Mucosa of descending colon (tissue), 3 donors: Measurements from ENCODE around the gene HSPB3. TPM values are rescaled to one million over a fixed set of nuclear protein-coding genes. Genes with fewer than 3 reads are reported as not detected.

ENCODE experiments used
- ATAC-seq: fragments of 200-7000 bp; cut with Tn5 transposase; one replicate; pipeline ENCODE4 v1.9.1; 2020; ENCODE audit warnings: mild to moderate bottlenecking, moderate library complexity
- DNase-seq, 3 donors: peaks; one replicate each; pipeline ENCODE4 v3.0.0-alpha.2; 2020
- H3K36me3 ChIP-seq: fragments of 200-600 bp; one replicate; pipeline ENCODE4 v1.8.0; 2021; ENCODE audit warnings: low read depth, mild to moderate bottlenecking
- H3K4me1 ChIP-seq: fragments of 200-600 bp; one replicate; pipeline ENCODE4 v1.8.0; 2021; ENCODE audit warnings: low read depth, mild to moderate bottlenecking
- H3K4me3 ChIP-seq: fragments of 200-600 bp; one replicate; pipeline ENCODE4 v1.8.0; 2021; ENCODE audit warnings: mild to moderate bottlenecking
- H3K9me3 ChIP-seq: fragments of 200-600 bp; one replicate; pipeline ENCODE4 v1.8.0; 2021; ENCODE audit warnings: mild to moderate bottlenecking
- intact Hi-C, 2 donors: fragments of 100-400 bp; cut with DNase I in 1 of 2; cut with micrococcal nuclease in 1 of 2; formaldehyde crosslinking; loops; one replicate each; pipeline versions ENCODE4 v1.11.0 to v1.11.1; 2022; cut with DNase I, micrococcal nuclease
- total RNA-seq, 3 donors: library from RNA; stranded (reverse); fragmentation: NEBNext Ultra II Directional in 2 of 3; extraction: Animal tissue kit (Norgen Biotek cat#: 25700) in 2 of 3; gene quantifications; one replicate each; pipeline versions ENCODE4 v1.2.1 to v1.2.4, GENCODE V29; 2021 to 2023
- TF ChIP-seq, protein P1 (sequence below): fragments of 200-600 bp; IDR thresholded peaks from one replicate; pipeline ENCODE4 v1.8.0; 2022; ENCODE audit warnings: antibody characterized with exemption, mild to moderate bottlenecking
- donor health status: DM: no; HTN: no; CAD: no; lungs with moderate emphysema.
- donor health status: DM: no; HTN: no; CAD: no.
- donor health status: DM: no; HTN: yes; CAD: no.

HSPB3 gene
- total RNA-seq, 3 donors from 2014 or later, result 0.78 to 4.6 (median 1.5) TPM

DNA sequence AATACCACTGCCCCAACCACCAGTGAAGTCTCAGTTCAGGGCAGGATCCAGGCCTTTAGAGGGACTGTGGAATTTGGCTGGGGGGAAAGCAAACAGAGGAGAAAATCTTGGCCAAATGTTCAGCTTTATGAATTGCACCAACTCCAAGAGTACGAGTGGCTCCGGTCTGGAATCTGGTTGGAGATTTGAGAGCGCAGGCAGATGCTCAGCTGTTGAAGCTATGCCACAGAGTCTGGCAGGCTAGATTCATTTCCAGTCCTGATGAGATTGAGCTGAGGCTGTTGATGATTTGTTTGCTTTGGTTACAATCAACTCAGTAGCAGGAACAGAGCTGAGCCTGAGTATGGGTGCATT lies 9.1 kb upstream of the HSPB3 start:
- H3K4me3 ChIP-seq, result no peak overlapping the region
- no peak for DNase-seq
- intact Hi-C loops, result no loop called here
- TF ChIP-seq, protein P1, sequence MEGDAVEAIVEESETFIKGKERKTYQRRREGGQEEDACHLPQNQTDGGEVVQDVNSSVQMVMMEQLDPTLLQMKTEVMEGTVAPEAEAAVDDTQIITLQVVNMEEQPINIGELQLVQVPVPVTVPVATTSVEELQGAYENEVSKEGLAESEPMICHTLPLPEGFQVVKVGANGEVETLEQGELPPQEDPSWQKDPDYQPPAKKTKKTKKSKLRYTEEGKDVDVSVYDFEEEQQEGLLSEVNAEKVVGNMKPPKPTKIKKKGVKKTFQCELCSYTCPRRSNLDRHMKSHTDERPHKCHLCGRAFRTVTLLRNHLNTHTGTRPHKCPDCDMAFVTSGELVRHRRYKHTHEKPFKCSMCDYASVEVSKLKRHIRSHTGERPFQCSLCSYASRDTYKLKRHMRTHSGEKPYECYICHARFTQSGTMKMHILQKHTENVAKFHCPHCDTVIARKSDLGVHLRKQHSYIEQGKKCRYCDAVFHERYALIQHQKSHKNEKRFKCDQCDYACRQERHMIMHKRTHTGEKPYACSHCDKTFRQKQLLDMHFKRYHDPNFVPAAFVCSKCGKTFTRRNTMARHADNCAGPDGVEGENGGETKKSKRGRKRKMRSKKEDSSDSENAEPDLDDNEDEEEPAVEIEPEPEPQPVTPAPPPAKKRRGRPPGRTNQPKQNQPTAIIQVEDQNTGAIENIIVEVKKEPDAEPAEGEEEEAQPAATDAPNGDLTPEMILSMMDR, result no peak
- H3K4me1 ChIP-seq, result no peaks in the 10 kb centered on the region
- H3K36me3 ChIP-seq, result no peaks in the 10 kb centered on the region
- H3K9me3 ChIP-seq, result no peaks in the 10 kb centered on the region
- ATAC-seq, result peak; percentile 58

DNA sequence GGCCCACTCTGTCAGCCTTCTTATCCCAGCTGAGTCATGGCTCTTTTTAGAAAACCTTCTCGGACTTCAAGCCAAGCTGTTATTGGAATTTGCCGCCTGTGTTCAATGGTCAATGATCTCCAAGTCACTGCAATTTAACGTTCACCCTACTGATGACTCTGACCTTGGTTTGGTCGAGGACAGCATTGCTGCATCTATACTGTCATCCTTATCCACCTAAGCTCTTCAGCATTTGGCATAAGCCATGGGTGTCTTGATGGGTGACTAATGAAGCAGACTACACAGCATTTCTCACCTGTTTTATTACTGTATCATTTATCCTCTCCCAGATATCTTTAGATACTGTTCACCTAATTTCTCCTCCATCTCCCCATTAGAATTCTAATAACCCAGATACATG lies 5.6 kb upstream of the HSPB3 start:
- Histone ChIP-seq H3K4me1 (no peaks in the 10 kb centered on the region), H3K4me3 (no peak overlapping the region), H3K36me3 (no peaks in the 10 kb centered on the region), H3K9me3 (no peaks in the 10 kb centered on the region)
- DNase-seq, result no peak
- TF ChIP-seq, protein P1, result no peak
- intact Hi-C loops, result no loop called here
- no peak for ATAC-seq

DNA sequence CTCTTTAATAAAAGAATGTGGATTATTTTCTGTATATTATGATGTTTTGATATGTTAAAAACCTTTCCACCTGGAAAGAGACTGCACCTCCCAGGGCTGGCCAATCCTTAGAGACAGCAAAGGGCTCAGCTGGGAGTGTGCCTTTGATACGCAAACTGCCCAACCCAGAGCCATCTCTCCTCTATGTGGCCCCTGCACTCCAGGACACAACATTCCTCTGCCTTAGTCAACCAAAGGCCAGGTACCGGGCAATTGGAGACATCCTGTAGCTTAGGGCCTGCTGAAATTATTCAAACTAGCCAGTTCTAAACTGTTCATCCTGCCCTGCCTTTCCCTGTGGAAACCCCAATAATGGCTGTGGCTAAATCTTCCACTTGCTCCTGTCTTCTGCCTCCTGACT lies 5.0 kb upstream of the HSPB3 start:
- intact Hi-C loops, result no loop called here
- DNase-seq (no peak), ATAC-seq (no peak)
- TF ChIP-seq, protein P1, result no peak
- Histone ChIP-seq H3K36me3 (no peaks in the 10 kb centered on the region), H3K9me3 (no peaks in the 10 kb centered on the region), H3K4me1 (no peaks in the 10 kb centered on the region), H3K4me3 (no peak overlapping the region)

DNA sequence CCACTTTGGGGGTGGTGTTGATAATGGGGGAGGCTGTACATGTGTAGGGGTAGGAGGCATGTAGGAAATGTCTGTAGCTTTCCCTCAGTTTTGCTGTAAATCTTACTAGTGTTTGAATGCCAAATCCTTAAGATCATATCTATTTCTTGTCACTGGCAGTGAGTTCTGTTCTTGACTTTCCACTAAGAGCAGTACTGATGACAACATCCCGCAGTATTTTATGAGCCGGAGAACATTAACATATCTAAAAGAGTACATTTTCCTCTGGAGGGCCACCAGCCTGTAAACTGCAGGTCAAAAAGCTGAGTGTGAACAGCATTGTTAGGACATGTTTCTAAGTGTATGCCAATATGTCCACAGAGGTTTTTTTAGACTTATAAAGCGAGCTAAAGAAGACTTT lies 2.5 kb upstream of the HSPB3 start:
- no peaks in the 10 kb centered on the region for H3K4me1 ChIP-seq
- TF ChIP-seq, protein P1, result no peak
- no peaks in the 10 kb centered on the region for H3K36me3 ChIP-seq
- H3K4me3 ChIP-seq, result no peak overlapping the region
- intact Hi-C loops, result no loop called here
- no peak for ATAC-seq
- H3K9me3 ChIP-seq, result no peaks in the 10 kb centered on the region
- DNase-seq, result no peak

DNA sequence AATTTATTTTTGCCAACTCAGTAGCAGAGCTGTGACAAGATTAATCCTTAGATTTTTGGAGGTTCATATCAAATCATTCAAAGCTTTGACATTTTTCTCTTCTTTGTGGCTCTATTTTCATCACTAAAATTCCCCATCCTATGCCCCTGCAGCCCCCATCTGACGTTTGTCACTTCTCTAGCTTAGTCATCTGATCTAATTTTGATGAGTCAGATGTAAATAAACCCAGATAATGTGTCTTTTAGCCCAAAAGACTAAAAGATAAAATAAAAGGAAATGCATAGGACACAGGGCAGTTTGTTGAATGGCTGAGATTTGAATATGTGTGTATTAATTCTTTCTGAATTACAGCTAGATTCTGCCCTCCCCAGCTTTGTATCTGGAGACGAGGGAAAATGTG lies 897 bp upstream of the HSPB3 start:
- intact Hi-C loops, result no loop called here
- H3K36me3 ChIP-seq, result no peaks in the 10 kb centered on the region
- no peaks in the 10 kb centered on the region for H3K4me1 ChIP-seq
- H3K9me3 ChIP-seq, result no peaks in the 10 kb centered on the region
- TF ChIP-seq, protein P1, result no peak
- ATAC-seq (no peak), DNase-seq (no peak)
- no peak overlapping the region for H3K4me3 ChIP-seq
